HFF-Myc (cell line): ENCODE measurements around the gene PHC1.

Source experiments
- DNase-seq: peaks from one replicate; pipeline ENCODE4 v3.0.0-alpha.2; 2011; ENCODE audit warnings: low read depth; ENCODE audit errors: extremely low read depth
- H3K4me3 ChIP-seq: replicated peaks from 2 replicates; pipeline ENCODE4 v1.5.1; 2011; ENCODE audit warnings: low read depth, mild to moderate bottlenecking, control low read depth, low read length
- CTCF ChIP-seq: IDR thresholded peaks from 2 replicates; pipeline ENCODE4 v1.5.1; 2012; ENCODE audit warnings: mild to moderate bottlenecking, low read depth, low read length, control low read depth; ENCODE audit errors: missing control alignments

Gene PHC1

GRCh38 chr12:8950221-8950527, 35.9 kb downstream of the PHC1 start:
- TF ChIP-seq CTCF, result no peak
- no peak for DNase-seq
- H3K4me3 ChIP-seq, result peak overlapping the region; percentile 88

DNA sequence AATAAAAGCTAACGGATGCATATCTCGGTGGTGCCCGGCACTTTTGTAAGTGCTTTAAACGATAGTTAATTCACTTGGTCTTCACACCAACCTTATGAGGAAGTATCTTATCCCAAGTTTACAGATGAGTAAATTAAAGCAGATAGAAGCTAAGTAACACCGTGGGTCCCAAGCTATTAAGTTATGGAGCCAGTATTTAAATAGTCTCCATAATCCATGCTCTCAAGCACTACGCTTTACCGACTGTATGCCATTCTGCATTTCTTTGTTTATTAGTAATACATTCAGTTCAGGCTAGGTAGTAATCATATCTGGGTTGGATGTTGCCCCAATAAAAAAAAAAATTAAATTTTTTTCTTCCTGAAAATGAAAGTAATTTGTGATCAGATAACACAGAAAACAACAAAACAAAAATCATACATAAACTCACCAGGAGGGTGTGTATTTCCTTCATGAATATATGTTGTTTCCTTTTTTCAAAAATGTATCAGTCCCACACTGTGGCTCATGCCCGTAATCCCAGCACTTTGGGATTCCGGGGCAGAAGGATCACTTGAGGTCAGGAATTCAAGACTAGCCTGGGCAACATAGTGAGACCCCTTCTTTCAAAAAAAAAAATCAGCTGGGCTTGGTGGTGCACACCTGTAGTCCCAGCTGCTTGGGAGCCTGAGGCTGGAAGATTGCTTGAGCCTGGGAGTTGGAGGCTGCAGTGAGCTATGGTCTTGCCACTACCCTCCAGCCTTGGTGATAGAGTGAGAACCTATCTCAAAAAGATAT, 36.6 kb downstream of the PHC1 start:
- TF ChIP-seq CTCF, result no peak
- no peak for DNase-seq
- peak overlapping the region; percentile 88 for H3K4me3 ChIP-seq

DNA sequence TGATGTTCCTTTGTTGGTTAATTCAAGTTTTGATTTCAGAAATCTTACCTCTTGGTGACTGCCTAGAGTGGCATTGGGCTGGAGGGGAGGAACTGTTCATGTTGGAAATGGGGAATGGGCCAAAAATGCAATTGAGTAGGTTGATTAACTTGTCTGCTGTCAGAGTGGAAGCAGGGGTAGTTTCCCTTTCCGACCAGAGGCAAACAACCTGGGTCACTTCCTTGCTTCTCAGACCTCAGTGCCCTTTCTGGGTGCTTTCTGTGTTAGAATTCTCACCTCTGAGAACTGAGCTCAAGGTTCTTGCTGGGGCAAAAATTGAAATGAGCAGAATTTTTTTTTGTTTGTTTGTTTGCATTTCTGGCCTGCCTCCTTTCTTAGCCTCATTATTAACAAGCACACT, 37.4 kb downstream of the PHC1 start:
- no peak overlapping the region for H3K4me3 ChIP-seq
- DNase-seq, result no peak
- no peak for TF ChIP-seq CTCF

- no peak overlapping the region for H3K4me3 ChIP-seq
- no peak for DNase-seq
- no peak for TF ChIP-seq CTCF
Measured at GRCh38 chr12:8953773-8954402, 39.6 kb downstream of the PHC1 start.

GRCh38 chr12:8956073-8956472, 41.8 kb downstream of the PHC1 start:
- TF ChIP-seq CTCF, result no peak
- no peak for DNase-seq
- no peak overlapping the region for H3K4me3 ChIP-seq

DNA sequence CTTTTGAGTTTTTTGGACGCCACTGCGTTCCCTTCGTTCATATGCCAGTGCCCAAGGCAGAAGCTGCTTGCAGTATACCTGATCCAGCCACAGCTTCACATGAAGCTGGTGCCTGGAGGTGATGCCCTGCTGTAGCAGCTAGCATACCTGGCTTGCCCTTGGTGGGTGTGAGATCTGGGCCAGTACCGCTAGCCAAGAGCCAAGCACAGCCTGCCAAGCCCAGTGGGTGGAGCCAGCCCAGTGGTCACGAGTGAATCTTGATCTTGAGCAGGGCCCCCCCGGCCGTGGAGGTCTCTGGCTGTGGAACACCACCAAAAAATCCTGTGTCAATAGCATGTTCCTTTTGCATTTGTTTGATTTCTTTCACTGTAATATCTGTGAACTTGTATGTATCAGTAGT, 42.5 kb downstream of the PHC1 start:
- DNase-seq, result no peak
- no peak overlapping the region for H3K4me3 ChIP-seq
- no peak for TF ChIP-seq CTCF

DNA sequence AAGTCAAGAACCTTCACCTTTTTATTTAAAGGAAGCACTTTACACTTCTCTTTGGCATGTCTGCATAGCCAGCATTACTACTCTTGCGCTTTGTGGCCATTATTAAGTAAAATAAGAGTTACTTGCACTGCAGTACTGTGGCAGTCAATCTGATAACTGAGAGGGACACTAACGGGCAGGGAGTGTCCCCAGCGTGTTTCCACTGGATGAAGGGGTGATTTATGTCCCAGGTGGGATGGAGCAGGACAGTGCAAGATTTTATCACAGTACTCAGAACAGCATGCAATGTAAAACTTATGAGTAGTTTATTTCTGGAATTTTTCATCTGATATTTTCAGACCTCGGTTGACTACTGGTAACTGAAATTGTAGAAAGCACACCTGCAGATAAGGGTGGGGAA, 43.3 kb downstream of the PHC1 start:
- H3K4me3 ChIP-seq, result no peak overlapping the region
- DNase-seq, result no peak
- TF ChIP-seq CTCF, result no peak
